Suprapubic skin (tissue), 4 donors: ENCODE measurements around the gene AFF1.

ENCODE experiments used
- EP300 ChIP-seq: sonication (generic); formaldehyde crosslinking; IDR thresholded peaks from one replicate; pipeline ENCODE4 v1.6.1; 2017; ENCODE audit warnings: antibody characterized with exemption
- POLR2A ChIP-seq, 2 donors: fragments of 450-650 bp; IDR thresholded peaks; one replicate each; pipeline ENCODE4 v1.6.1; 2017; ENCODE audit warnings: antibody characterized with exemption in 2 of 2, mild to moderate bottlenecking in 2 of 2, moderate library complexity in 2 of 2
- POLR2AphosphoS5 ChIP-seq, 3 donors: sonication (generic); formaldehyde crosslinking; IDR thresholded peaks; one replicate each; pipeline ENCODE4 v1.6.1; 2017; ENCODE audit warnings: antibody characterized with exemption in 3 of 3
- TF ChIP-seq, protein P1 (sequence below), 2 donors: fragments of 200-600 bp in 1 of 2; fragments of 450-650 bp in 1 of 2; sonication (generic) in 1 of 2; IDR thresholded peaks; one replicate each; pipeline ENCODE4 v1.5.1; 2016 to 2019; ENCODE audit warnings: antibody characterized with exemption in 2 of 2, mild to moderate bottlenecking in 1 of 2, moderate library complexity in 1 of 2

DNA sequence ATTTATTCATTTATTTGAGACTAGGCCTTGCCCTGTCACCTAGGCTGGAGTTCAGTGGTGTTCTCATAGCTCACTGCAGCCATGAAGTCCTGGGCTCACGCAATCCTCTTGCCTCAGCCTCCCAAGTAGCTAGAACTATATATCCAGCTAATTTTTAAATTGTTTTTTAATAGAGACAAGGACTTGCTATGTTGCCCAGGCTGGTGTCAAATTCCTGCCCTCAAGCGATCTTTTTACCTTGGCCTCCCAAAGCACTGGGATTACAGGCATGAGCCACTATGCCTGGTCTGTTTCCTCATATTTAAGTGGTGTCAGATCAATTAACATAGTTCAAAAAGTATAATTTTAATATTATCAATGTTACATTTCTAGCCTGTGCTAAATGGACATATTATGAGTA, 68.5 kb downstream of the AFF1 start:
- TF ChIP-seq POLR2A (IDR thresholded peaks at IDR 0.05) (no peak), EP300 (no peak), POLR2AphosphoS5 (IDR thresholded peaks at IDR 0.05) (no peak)
- TF ChIP-seq, protein P1, sequence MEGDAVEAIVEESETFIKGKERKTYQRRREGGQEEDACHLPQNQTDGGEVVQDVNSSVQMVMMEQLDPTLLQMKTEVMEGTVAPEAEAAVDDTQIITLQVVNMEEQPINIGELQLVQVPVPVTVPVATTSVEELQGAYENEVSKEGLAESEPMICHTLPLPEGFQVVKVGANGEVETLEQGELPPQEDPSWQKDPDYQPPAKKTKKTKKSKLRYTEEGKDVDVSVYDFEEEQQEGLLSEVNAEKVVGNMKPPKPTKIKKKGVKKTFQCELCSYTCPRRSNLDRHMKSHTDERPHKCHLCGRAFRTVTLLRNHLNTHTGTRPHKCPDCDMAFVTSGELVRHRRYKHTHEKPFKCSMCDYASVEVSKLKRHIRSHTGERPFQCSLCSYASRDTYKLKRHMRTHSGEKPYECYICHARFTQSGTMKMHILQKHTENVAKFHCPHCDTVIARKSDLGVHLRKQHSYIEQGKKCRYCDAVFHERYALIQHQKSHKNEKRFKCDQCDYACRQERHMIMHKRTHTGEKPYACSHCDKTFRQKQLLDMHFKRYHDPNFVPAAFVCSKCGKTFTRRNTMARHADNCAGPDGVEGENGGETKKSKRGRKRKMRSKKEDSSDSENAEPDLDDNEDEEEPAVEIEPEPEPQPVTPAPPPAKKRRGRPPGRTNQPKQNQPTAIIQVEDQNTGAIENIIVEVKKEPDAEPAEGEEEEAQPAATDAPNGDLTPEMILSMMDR (IDR thresholded peaks at IDR 0.05): no peak
